ENCODE results near the gene SETD7.

SETD7 gene

GRCh38 chr4:139483000-139483399 is 73.0 kb downstream of the SETD7 start:
- no peaks in the 10 kb centered on the region for H3K9me2 ChIP-seq (ENCODE audit: low read depth, low read length)
- no peaks in the 10 kb centered on the region for H3K9me3 ChIP-seq (ENCODE audit: low read length)
- no peak overlapping the region for H3K4me2 ChIP-seq (ENCODE audit: low read length)
- H3K9ac ChIP-seq (ENCODE audit: low read length): no peak overlapping the region
- H3K36me3 ChIP-seq (ENCODE audit: insufficient read depth, low read length): no peaks in the 10 kb centered on the region
- no peaks in the 10 kb centered on the region for H3K27me3 ChIP-seq (ENCODE audit: insufficient read depth, low read length)
- TF ChIP-seq CTCF (IDR thresholded peaks at IDR 0.05; ENCODE audit: low read length) (no peak), EZH2 (IDR thresholded peaks at IDR 0.05; ENCODE audit: borderline replicate concordance, low read length) (no peak)
- no peaks in the 10 kb centered on the region for H3K79me2 ChIP-seq (ENCODE audit: insufficient read depth, low read length)
- H2AFZ ChIP-seq (ENCODE audit: low read length): no peak overlapping the region
- H3K27ac ChIP-seq (ENCODE audit: low read depth, low read length, poor library complexity, severe bottlenecking): no peak overlapping the region
- no peak overlapping the region for H3K4me3 ChIP-seq (ENCODE audit: low read depth, low read length, poor library complexity, severe bottlenecking)
- H3K4me1 ChIP-seq (ENCODE audit: insufficient read depth, low read length, severe bottlenecking): no peaks in the 10 kb centered on the region
- no peaks in the 10 kb centered on the region for H3F3A ChIP-seq (ENCODE audit: insufficient read depth, low read length)
- no peaks in the 10 kb centered on the region for H4K20me1 ChIP-seq (ENCODE audit: insufficient read depth, low read length)

GRCh38 chr4:139481465-139481864 is 74.6 kb downstream of the SETD7 start:
- Histone ChIP-seq H3F3A (ENCODE audit: insufficient read depth, low read length) (no peaks in the 10 kb centered on the region), H3K4me3 (ENCODE audit: low read depth, low read length, poor library complexity, severe bottlenecking) (no peak overlapping the region), H3K36me3 (ENCODE audit: insufficient read depth, low read length) (no peaks in the 10 kb centered on the region), H3K79me2 (ENCODE audit: insufficient read depth, low read length) (no peaks in the 10 kb centered on the region), H3K9me2 (ENCODE audit: low read depth, low read length) (no peaks in the 10 kb centered on the region), H3K27ac (ENCODE audit: low read depth, low read length, poor library complexity, severe bottlenecking) (no peak overlapping the region), H2AFZ (ENCODE audit: low read length) (no peak overlapping the region), H3K9me3 (ENCODE audit: low read length) (no peaks in the 10 kb centered on the region), H3K4me2 (ENCODE audit: low read length) (no peak overlapping the region), H3K27me3 (ENCODE audit: insufficient read depth, low read length) (no peaks in the 10 kb centered on the region), H3K4me1 (ENCODE audit: insufficient read depth, low read length, severe bottlenecking) (no peaks in the 10 kb centered on the region), H3K9ac (ENCODE audit: low read length) (no peak overlapping the region), H4K20me1 (ENCODE audit: insufficient read depth, low read length) (no peaks in the 10 kb centered on the region)
- TF ChIP-seq CTCF (IDR thresholded peaks at IDR 0.05; ENCODE audit: low read length) (no peak), EZH2 (IDR thresholded peaks at IDR 0.05; ENCODE audit: borderline replicate concordance, low read length) (no peak)

- Histone ChIP-seq H3K9me3 (ENCODE audit: low read length) (no peaks in the 10 kb centered on the region), H3K4me2 (ENCODE audit: low read length) (no peak overlapping the region), H3K9me2 (ENCODE audit: low read depth, low read length) (no peaks in the 10 kb centered on the region), H3F3A (ENCODE audit: insufficient read depth, low read length) (no peaks in the 10 kb centered on the region), H3K79me2 (ENCODE audit: insufficient read depth, low read length) (no peaks in the 10 kb centered on the region), H3K9ac (ENCODE audit: low read length) (no peak overlapping the region), H3K27ac (ENCODE audit: low read depth, low read length, poor library complexity, severe bottlenecking) (no peak overlapping the region), H3K4me1 (ENCODE audit: insufficient read depth, low read length, severe bottlenecking) (no peaks in the 10 kb centered on the region), H2AFZ (ENCODE audit: low read length) (no peak overlapping the region), H4K20me1 (ENCODE audit: insufficient read depth, low read length) (no peaks in the 10 kb centered on the region), H3K4me3 (ENCODE audit: low read depth, low read length, poor library complexity, severe bottlenecking) (no peak overlapping the region), H3K27me3 (ENCODE audit: insufficient read depth, low read length) (no peaks in the 10 kb centered on the region), H3K36me3 (ENCODE audit: insufficient read depth, low read length) (peaks cover 13% of the 10 kb centered on the region)
- no peak for TF ChIP-seq EZH2 (IDR thresholded peaks at IDR 0.05; ENCODE audit: borderline replicate concordance, low read length)
- TF ChIP-seq CTCF (IDR thresholded peaks at IDR 0.05; ENCODE audit: low read length): no peak
These were observed 79.7 kb downstream of the SETD7 start for GRCh38 chr4:139476363-139476762.

Measured in OCI-LY1 (cell line).